NCI-H2196 (cell line): Measurements from ENCODE around the gene APPBP2.

Experiments used
- DNase-seq: peaks from one replicate; lab custom pipeline; 2025; ENCODE audit not compliant: unreplicated experiment; lab: John Stamatoyannopoulos, UW

APPBP2 gene

DNA sequence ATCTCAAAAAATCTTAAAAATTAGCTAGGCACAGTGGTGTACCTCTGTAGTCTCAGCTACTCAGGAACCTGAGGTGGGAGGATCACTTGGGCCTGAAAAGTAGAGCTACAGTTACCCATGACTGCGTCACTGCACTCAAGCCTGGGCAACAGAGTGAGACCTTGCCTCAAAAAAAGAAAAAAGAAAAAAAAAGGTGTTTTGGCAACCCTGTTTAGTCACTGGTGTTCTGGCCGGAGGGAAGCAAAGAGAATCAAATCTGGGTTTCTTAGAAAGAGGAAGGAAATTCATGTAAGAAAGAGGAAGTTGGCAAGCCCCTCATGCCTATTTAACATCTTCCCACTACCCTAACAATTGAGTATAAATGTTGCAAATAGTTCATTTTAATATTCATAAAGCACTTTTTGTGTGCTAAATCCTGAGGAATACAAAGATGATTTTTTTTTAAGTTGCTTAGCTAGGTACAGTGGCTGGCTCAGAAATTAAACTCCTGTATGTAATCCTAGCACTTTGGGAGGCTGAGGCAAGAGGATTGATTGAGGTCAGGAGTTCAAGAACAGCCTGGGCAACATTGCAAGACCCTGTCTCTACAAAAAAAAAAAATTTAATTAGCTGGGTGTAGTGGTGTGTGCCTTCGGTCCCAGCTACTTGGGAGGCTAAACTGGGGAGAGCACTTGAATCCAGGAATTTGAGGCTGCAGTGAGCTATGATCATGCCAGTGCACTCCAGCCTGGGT, 127.6 kb downstream of the APPBP2 start:
- DNase-seq: no peak

DNA sequence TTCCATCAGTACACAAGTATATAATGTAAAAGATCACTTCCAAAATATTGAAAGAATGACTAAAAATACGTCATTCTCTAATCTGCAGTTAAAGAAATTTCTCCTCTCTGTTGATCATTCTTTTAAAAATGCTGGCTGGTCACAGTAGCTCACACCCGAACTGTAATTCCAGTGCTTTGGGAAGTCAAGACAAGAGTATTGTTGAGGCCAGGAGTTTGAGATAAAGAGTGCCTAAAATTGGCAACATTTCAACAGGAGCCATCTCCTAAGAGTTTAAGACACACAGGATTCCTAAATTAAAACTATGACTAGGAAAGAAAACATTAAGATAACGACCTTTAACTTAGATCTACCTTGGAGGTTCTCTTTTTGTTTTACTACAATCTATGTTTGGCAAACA, 129.6 kb downstream of the APPBP2 start:
- DNase-seq: no peak

DNA sequence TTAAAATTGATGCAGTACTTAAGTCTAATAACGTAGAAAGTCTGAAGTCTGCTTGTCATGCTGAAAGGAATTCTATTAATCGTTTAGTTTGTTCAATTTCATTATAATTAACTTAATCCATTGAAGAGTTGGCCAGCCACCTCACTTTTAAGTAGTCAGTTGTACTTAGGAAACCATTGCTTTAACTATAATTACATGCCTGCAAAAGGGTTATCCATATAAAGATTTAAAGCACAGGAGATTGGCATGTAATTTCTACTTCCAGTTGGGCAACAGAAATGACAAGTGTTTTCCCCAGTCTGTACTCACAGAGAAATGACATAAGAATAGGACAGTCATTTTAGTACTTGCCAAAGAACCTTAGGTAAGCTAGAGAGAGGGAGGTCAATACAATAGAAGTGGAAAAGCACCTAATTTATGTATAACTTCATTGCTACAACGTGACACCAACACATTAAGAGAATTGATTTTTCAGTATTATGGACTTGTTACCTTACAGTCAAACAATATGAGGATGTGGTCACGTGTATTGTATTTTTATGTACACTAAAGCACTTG, 130.5 kb downstream of the APPBP2 start:
- no peak for DNase-seq

- no peak for DNase-seq
Observed at GRCh38 chr17:60393840-60394723, 132.0 kb downstream of the APPBP2 start.
